AG04450 (cell line): Measurements from ENCODE around the gene SLC1A5. TPM values are rescaled to one million over a fixed set of nuclear protein-coding genes. Genes with fewer than 3 reads are reported as not detected.

Experiments
- CTCF ChIA-PET: fragments of 300-600, 350-600 bp; formaldehyde crosslinking; extraction: SDS; loops from one replicate; lab custom pipeline; 2022; ENCODE audit warnings: antibody characterized with exemption, inconsistent platforms; lab: Charles Lee
- POLR2A ChIA-PET: fragments of 350-600 bp; formaldehyde crosslinking; extraction: SDS; loops from one replicate; lab custom pipeline; 2021; ENCODE audit warnings: antibody characterized with exemption, inconsistent platforms; lab: Yijun Ruan, JAX
- DNase-seq: peaks from one replicate; pipeline ENCODE4 v3.0.0-alpha.2; 2011; ENCODE audit warnings: low read depth, low spot score
- H3K27ac ChIP-seq: one replicate; pipeline ENCODE4 v1.5.1; 2012; ENCODE audit warnings: low read depth, low read length, control low read depth
- H3K27me3 ChIP-seq: one replicate; pipeline ENCODE4 v1.6.0; 2012; ENCODE audit warnings: low read length; ENCODE audit not compliant: control insufficient read depth, insufficient read depth
- H3K4me3 ChIP-seq: 2 replicates; pipeline ENCODE4 v1.5.1; 2011; ENCODE audit warnings: mild to moderate bottlenecking, low read depth, low read length, control low read depth
- H3K9me3 ChIP-seq: 2 replicates; pipeline ENCODE4 v1.5.1; 2012; ENCODE audit warnings: low read length; ENCODE audit not compliant: control insufficient read depth, insufficient read depth
- CTCF ChIP-seq: IDR thresholded peaks from 2 replicates; pipeline ENCODE4 v1.5.1; 2011; ENCODE audit warnings: low read depth, low read length, control low read depth, inconsistent platforms
- polyA plus RNA-seq: library from polyadenylated mRNA; depleted of rRNA; stranded (reverse); fragments of >200 nt; gene quantifications from 2 replicates; pipeline ENCODE4 v1.2.3, GENCODE V29; 2011

Gene SLC1A5
- polyA plus RNA-seq, 1 experiment = 314 TPM

DNA sequence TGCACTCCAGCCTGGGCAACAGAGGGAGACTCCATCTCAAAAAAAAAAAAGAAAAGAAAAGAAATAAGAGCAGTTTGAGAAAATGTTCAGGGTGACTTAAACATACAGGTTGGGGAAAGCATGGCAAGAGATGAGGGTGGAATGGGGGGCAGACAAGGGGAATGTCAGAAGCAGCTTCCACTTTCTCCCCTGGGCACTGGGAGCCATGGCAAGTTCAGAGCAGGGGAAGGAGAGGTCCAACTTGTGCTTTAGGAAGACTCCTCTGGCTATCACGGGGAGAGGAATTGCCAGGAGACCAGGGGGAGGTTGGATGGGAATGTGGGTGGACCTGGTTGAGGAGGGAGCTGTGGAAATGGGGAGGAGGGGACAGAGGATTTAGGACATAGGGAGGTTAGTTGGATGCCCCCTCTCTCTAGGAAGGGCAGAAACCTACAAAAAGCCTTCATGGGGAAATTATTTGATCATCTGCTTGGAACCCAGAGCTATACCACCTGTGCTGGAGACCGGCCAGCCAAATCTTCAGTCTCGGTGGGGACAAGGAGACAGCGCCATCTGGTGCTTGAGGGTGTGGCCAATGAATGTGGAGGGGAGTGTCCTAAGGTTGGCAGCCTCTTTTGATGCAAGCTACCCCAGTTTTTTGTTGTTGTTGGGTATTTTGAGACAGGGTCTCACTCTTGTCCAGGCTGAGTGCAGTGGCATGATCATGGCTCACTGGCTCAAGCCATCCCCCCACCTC lies 34.8 kb downstream of the SLC1A5 start:
- Histone ChIP-seq H3K27me3 (no peaks in the 10 kb centered on the region), H3K4me3 (no peak overlapping the region), H3K9me3 (no peaks in the 10 kb centered on the region; the same call in 1 of the 2 replicates), H3K27ac (no peak overlapping the region)
- peak; percentile 46 for TF ChIP-seq CTCF
- CTCF ChIA-PET = interaction anchor here (0.9 to 1.8 kb wide), 5 partner anchors 50 to 260 kb away, joined by 3 to 8 read pairs (median 4); no protein-coding TSS in a partner anchor
- POLR2A ChIA-PET = interaction anchor here (0.7 to 1.0 kb wide), 2 partner anchors 31 to 34 kb away, joined by 3 to 4 read pairs; no protein-coding TSS in a partner anchor
- no peak for DNase-seq

DNA sequence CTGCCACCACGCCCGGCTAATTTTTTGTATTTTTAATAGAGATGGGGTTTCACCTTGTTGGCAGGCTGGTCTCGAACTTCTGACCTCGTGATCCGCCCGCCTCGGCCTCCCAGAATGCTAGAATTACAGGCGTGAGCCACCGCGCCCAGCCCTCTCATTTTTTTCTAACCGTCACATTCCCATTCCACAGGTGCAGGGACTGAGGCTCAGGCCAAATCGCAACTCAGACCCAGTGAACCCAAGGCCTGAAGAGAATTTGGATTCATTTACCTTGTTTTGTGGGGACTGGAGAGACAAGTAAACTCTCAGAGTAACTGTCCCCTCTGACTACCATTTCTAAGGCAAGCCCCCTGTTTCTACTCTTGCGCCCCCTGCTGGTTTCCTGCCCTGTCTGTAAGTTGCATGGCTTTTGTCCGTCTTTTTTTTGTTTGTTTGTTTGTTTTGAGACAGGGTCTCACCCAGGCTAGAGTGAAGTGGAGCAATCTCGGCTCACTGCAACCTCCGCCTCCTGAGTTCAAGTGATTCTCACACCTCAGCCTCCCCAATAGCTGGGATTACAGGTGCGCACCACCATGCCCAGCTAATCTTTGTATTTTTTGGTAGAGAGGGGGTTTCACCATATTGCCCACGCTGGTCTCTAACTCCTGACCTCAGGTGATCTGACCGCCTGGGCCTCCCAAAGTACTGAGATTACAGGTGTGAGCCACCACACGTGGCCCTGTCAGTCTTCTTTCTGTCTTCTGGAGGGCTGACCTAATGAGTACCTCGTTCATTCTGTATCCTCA lies 39.9 kb downstream of the SLC1A5 start:
- peak; percentile 78 for TF ChIP-seq CTCF
- no peaks in the 10 kb centered on the region for H3K9me3 ChIP-seq
- H3K27ac ChIP-seq = no peak overlapping the region
- ChIA-PET CTCF (interaction anchor here (0.6 to 3.1 kb wide), 7 partner anchors 10 to 243 kb away, joined by 3 to 18 read pairs (median 5); no protein-coding TSS in a partner anchor), POLR2A (no interaction called here)
- H3K4me3 ChIP-seq = no peak overlapping the region
- no peak for DNase-seq
- no peaks in the 10 kb centered on the region for H3K27me3 ChIP-seq

GRCh38 chr19:46746281-46747057 lies 41.9 kb downstream of the SLC1A5 start, which contains the start of gene STRN4:
TSS of gene STRN4 (minus strand) at chr19:46746450. CDS start at chr19:46746430, 20 bp downstream.
- ChIA-PET POLR2A (no interaction called here), CTCF (no interaction called here)
- Histone ChIP-seq H3K27ac (peak within 1 kb of the TSS; percentile 47), H3K4me3 (peak within 1 kb of the TSS; percentile 89), H3K27me3 (no peaks in the 10 kb centered on the region), H3K9me3 (no peaks in the 10 kb centered on the region)
- no peak for TF ChIP-seq CTCF
- DNase-seq = no peak

- DNase-seq = no peak
These were observed 42.7 kb downstream of the SLC1A5 start, which contains the start of gene FKRP for GRCh38 chr19:46745521-46746280. TSS of gene FKRP (plus strand) at chr19:46746057. CDS start at chr19:46755451, 9,394 bp downstream.

More at GRCh38 chr19:46745521-46746280, 42.7 kb downstream of the SLC1A5 start, which contains the start of gene FKRP:
- H3K9me3 ChIP-seq = no peaks in the 10 kb centered on the region
- no peak for TF ChIP-seq CTCF
- ChIA-PET POLR2A (no interaction called here), CTCF (no interaction called here)
- peak within 1 kb of the TSS; percentile 89 for H3K4me3 ChIP-seq
- H3K27me3 ChIP-seq = no peaks in the 10 kb centered on the region
- H3K27ac ChIP-seq = peak within 1 kb of the TSS; percentile 47
